ENCODE measurements around the gene VTCN1. TPM values are rescaled to one million over a fixed set of nuclear protein-coding genes. Genes with fewer than 3 reads are reported as not detected.
A peak's percentile ranks its signal among the peaks of the same experiment; 100 is the strongest.

The VTCN1 gene
- total and polyA plus RNA-seq, 5 experiments from 2014 or later, result not detected

- peak in 5 of 10 donors; percentile 0 to 20 (median 9) for DNase-seq
- Mint-ChIP-seq H3K4me1 (peaks cover 0 to 7% (median 0%) of the 10 kb centered on the region in 4 donors), H3K36me3 (peaks cover 20 to 89% (median 50%) of the 10 kb centered on the region in 3 donors), H3K9me3 (no peaks in the 10 kb centered on the region), H3K27ac (peak overlapping the region in 3 of 10 donors; percentile 19 to 57 (median 48)), H3K27me3 (no peaks in the 10 kb centered on the region), H3K4me3 (no peak overlapping the region)
- POLR2A ChIA-PET, result no interaction called here
- peak; percentile 65 to 74 for ATAC-seq
Observed at GRCh38 chr1:117093870-117094621, 116.7 kb downstream of the VTCN1 start.

Small RNA genes within 50 kb of the gene (microRNA-seq; reads per million reads assigned to microRNA genes)
- gene MIR942 (ENCODE audit: borderline microRNAs expressed), result 38.0 reads per million, percentile 50 among the genes with 10 or more reads in this experiment

Other genes with a start within 250 kb of the VTCN1 start
- not detected for gene CD101, start 209.2 kb downstream of the VTCN1 start, total RNA-seq
- gene CD101, start 209.2 kb downstream of the VTCN1 start, polyA plus RNA-seq, result 10 to 100 TPM; 28.4 to 39.2 (median 37.0) TPM
- 10 to 100 TPM; 29.5 to 31.0 TPM for gene TTF2, start 150.6 kb downstream of the VTCN1 start, total RNA-seq
- 10 to 100 TPM; 10.8 to 13.4 (median 11.7) TPM for gene TTF2, start 150.6 kb downstream of the VTCN1 start, polyA plus RNA-seq
- gene TRIM45, start 89.2 kb downstream of the VTCN1 start, total RNA-seq, result under 1 TPM in 1 of 2 experiments, not detected in 1; 0.14 TPM
- gene TRIM45, start 89.2 kb downstream of the VTCN1 start, polyA plus RNA-seq, result under 1 TPM in 1 of 3 donors, not detected in 2; 0.19 TPM
- 10 to 100 TPM; 60.3 to 62.0 TPM for gene MAN1A2, start 156.5 kb upstream of the VTCN1 start, total RNA-seq
- 10 to 100 TPM; 13.6 to 21.9 (median 21.6) TPM for gene MAN1A2, start 156.5 kb upstream of the VTCN1 start, polyA plus RNA-seq